ENCODE results near the gene AMBRA1.

Gene AMBRA1

GRCh38 chr11:46630237-46630636 is 36.4 kb upstream of the AMBRA1 start:
- DNase-seq (ENCODE audit: insufficient read length, low spot score), result no peak
- TF ChIP-seq CTCF (IDR thresholded peaks at IDR 0.05; ENCODE audit: insufficient read depth, missing control alignments), result no peak
- FAIRE-seq, result no peak

DNA sequence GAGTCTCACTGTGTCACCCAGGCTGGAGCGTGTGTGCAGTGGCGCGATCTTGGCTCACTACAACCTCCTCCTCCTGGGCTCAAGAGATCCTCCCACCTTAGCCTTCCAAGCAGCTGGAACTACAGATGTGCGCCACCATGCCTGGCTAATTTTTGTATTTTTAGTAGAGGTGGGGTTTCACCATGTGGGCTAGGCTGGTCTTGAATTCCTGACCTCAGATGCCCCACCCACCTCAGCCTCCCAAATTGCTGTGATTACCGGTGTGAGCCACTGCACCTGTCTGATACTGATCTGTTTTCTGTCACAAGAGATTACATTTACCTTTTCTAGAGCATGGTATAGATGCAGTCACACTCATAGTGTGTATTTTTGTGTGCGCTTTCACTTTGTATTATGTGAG is 35.1 kb upstream of the AMBRA1 start:
- no peak for TF ChIP-seq CTCF (IDR thresholded peaks at IDR 0.05; ENCODE audit: insufficient read depth, missing control alignments)
- DNase-seq (ENCODE audit: insufficient read length, low spot score) (no peak), FAIRE-seq (no peak)

DNA sequence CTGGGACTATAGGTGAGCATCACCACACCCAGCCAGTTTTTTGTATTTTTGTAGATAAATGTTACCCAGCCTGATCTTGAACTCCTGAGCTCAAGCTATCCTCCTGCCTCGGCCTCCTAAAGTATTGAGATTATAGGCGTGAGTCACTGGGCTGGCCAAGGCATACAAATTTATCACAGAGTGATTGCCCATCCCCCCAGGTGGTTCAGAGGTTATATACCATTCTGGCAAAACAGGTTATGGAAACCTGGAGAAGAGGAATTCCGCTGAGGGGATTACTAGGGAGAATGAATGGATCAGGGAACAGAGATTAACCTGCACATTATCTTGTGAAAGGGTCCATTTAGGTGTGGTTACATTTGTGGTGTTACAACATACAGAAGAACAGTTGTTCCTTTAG is 31.6 kb upstream of the AMBRA1 start:
- no peak for FAIRE-seq
- TF ChIP-seq CTCF (IDR thresholded peaks at IDR 0.05; ENCODE audit: insufficient read depth, missing control alignments), result no peak
- DNase-seq (ENCODE audit: insufficient read length, low spot score), result no peak

DNA sequence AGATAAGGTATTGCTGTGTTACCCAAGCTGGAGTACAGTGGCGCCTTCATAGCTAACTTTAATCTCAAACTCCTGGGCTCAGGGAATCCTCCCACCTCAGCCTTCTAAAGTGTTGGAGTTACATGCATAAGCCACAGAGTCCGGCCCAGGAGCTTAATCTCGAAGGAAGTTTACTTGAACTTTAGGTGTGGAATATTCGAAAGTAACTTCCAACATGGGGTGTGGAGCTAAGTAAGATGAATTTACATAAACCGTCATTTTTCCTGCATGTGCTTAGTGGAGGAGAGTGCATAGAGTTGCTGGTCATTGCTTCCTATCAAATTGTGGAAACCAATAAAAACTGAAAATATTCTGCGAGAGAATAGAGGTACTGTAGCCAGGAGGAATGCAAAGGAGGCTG is 25.0 kb upstream of the AMBRA1 start:
- DNase-seq (ENCODE audit: insufficient read length, low spot score) (no peak), FAIRE-seq (no peak)
- TF ChIP-seq CTCF (IDR thresholded peaks at IDR 0.05; ENCODE audit: insufficient read depth, missing control alignments), result no peak

- TF ChIP-seq CTCF (IDR thresholded peaks at IDR 0.05; ENCODE audit: insufficient read depth, missing control alignments), result no peak
- no peak for DNase-seq (ENCODE audit: insufficient read length, low spot score)
- no peak for FAIRE-seq
Observed at GRCh38 chr11:46617972-46618314, 24.1 kb upstream of the AMBRA1 start.

DNA sequence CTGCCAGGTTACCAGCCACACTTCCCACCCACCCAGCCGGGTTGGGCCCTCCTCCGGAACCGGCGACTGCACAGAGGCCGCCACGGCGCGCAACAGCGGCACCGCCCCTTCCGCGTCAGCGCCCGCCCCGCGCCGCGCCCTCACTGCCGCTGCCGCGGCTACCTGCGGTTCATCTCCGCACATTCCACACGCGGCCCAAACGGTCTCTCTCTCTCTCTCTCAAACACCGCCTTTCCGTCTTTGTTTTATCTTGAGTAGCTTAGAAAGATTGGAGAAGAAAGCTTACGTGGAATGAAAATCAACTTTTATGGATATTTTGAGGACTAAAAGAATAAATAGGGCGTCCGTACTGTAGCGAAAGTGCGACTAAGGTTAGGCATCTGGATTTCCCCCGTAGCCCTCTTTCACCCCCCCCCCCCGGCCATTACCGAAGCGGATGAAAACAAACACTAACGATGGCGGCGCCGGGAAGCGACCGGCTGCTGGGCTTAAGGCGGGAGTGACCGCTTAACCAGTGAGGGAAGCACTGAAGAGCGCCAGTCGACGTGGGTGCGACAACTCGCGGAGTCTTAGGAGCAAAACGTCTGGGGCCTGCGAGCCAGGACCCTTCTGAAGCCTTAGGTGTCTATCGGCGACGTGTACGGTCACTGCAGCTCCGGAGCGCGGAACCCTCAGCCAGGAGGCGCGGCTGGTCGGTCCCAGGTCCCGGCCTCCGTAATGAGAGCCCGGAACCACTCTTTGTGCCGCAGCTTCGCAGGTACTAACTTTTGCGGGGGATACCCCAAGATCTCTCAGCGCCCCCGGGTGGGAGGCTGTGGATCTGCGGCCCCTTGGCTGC is 23.5 kb upstream of the AMBRA1 start, which contains the start of the genes ATG13 and HARBI1:
Gene ATG13 (plus strand): TSS at position 420 of the 838 bp plus-strand sequence. CDS start 26,739 bp downstream, outside the sequence.
Gene HARBI1 (minus strand): TSS at position 94 of the 838 bp plus-strand sequence. CDS start 990 bp downstream, outside the sequence.
- DNase-seq (ENCODE audit: insufficient read length, low spot score) (peak; percentile 80), FAIRE-seq (no peak)
- TF ChIP-seq CTCF (IDR thresholded peaks at IDR 0.05; ENCODE audit: insufficient read depth, missing control alignments), result peak; percentile 74

- no peak for TF ChIP-seq CTCF (IDR thresholded peaks at IDR 0.05; ENCODE audit: insufficient read depth, missing control alignments)
- FAIRE-seq (no peak), DNase-seq (ENCODE audit: insufficient read length, low spot score) (no peak)
Observed at GRCh38 chr11:46616551-46617133, 22.8 kb upstream of the AMBRA1 start.
